Measurements from ENCODE around the gene GDI1. TPM values are rescaled to one million over a fixed set of nuclear protein-coding genes. Genes with fewer than 3 reads are reported as not detected.

Gene GDI1
- total and polyA plus RNA-seq, 2 of the 8 experiments (the other 6 are each of a cell fraction or from before 2014, with no cell fraction given): 83.1 to 136 TPM

DNA sequence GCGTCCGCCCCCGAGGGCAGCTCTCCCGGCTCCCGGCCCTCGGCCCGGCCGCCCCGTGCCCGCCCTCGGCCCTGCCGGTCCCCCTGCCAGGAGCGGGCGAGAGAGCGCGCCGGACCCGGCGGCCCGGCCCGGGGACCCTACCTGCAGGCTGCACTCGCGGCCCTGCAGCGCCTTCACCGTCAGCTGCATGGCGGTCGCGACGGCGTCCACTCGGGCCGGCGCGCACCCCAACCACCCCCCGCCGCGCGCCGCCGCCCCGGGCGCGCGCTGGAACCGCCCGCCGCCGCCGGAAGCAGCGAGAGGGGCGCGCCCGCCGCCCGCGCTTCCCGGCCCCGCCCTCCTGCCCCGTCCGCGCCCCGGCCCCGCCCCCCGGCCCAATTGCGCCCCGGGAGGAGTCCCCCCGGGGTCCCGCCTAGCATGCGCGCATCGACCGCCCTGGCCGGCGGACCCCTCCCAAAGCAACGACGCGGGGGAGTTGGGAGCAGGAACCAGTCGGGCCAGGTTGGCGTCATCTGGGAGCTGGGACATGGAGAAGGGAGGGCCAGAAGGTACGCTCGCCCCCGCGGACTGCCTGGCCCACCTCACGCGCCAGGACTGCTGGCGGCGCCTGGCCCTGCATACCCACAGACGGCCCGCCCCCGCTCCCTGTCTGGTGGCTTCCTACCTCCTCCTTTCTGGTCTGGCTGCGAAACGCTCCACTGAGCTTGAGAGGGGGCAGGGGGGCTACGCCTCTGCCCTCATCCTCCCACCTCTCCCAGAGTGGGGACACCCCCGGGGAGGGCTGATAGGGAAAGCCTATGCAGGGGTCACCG lies 49.6 kb downstream of the GDI1 start, which contains the start of gene UBL4A:
UBL4A (minus strand) TSS at position 220 of the 812 bp plus-strand sequence; CDS start at position 189, 31 bp downstream.
- Histone ChIP-seq H2AFZ (ENCODE audit: low read length) (no peak within 1 kb of the TSS), H3K14ac (ENCODE audit: insufficient read length) (no peak within 1 kb of the TSS), H3K27me3 (replicated peaks in 1 of 4; ENCODE audit: control insufficient read depth in 3 of 4, extremely low read depth in 1 of 4, insufficient read depth in 3 of 4, low read length in 3 of 4) (no peaks in the 10 kb centered on the region; a peak in 1 of 7 replicates), H2AK5ac (ENCODE audit: low read depth, low read length) (no peak within 1 kb of the TSS), H3K23me2 (ENCODE audit: low read depth, low read length) (no peaks in the 10 kb centered on the region; the same call in 1 of the 2 replicates), H3K79me2 (ENCODE audit: control insufficient read depth in 1 of 2, insufficient read depth in 2 of 2, low read length in 2 of 2) (no peaks in the 10 kb centered on the region), H3K4me1 (replicated peaks in 1 of 4; ENCODE audit: control insufficient read depth in 3 of 4, insufficient read depth in 4 of 4, low read length in 3 of 4) (peaks cover 0 to 12% (median 3%) of the 10 kb centered on the region in 4 experiments; a peak in 4 of 7 replicates), H3K4me3 (ENCODE audit: extremely low read depth in 1 of 4, insufficient read depth in 2 of 4, low read depth in 3 of 4, low read length in 4 of 4) (peak within 1 kb of the TSS; percentile 37 to 81 (median 58)), H3K18ac (ENCODE audit: extremely low read depth, low read length) (no peak within 1 kb of the TSS; the same call in 1 of the 2 replicates), H2BK5ac (ENCODE audit: low read depth, low read length) (no peak within 1 kb of the TSS), H2BK120ac (replicated peaks; ENCODE audit: low read depth, low read length) (no peak within 1 kb of the TSS), H4K20me1 (replicated peaks in 1 of 2; ENCODE audit: control insufficient read depth in 1 of 2, insufficient read depth in 2 of 2, low read length in 2 of 2) (peaks cover 1 to 2% of the 10 kb centered on the region in 2 experiments), H3K9ac (replicated peaks in 1 of 4; ENCODE audit: extremely low read depth in 1 of 4, low read depth in 3 of 4, low read length in 3 of 4) (peak within 1 kb of the TSS; percentile 9 to 47 (median 27); a peak in 5 of 7 replicates), H3K27ac (ENCODE audit: low read depth, low read length) (no peak within 1 kb of the TSS), H3K9me3 (ENCODE audit: insufficient read depth in 2 of 2, low read depth in 1 of 2, low read length in 1 of 2) (no peaks in the 10 kb centered on the region), H2BK20ac (ENCODE audit: low read length) (no peak within 1 kb of the TSS), H3K4ac (replicated peaks; ENCODE audit: insufficient read length, low read depth, low read length) (peak within 1 kb of the TSS; percentile 38), H3K56ac (replicated peaks; ENCODE audit: insufficient read length, low read depth, low read length) (peak within 1 kb of the TSS; percentile 46), H3K23ac (ENCODE audit: insufficient read length) (no peak within 1 kb of the TSS), H3K4me2 (ENCODE audit: insufficient read depth in 1 of 2, low read depth in 2 of 2, low read length in 2 of 2) (peak within 1 kb of the TSS; percentile 68), H3K79me1 (ENCODE audit: low read depth, low read length) (no peaks in the 10 kb centered on the region), H4K5ac (ENCODE audit: insufficient read length, low read depth, low read length) (peak within 1 kb of the TSS; percentile 66), H2BK12ac (ENCODE audit: low read depth, low read length) (no peak within 1 kb of the TSS), H4K91ac (replicated peaks; ENCODE audit: insufficient read length, low read length) (no peak within 1 kb of the TSS), H3K36me3 (ENCODE audit: control insufficient read depth in 2 of 4, insufficient read depth in 4 of 4, low read length in 3 of 4) (peaks cover 0 to 13% (median 0%) of the 10 kb centered on the region in 4 experiments; a peak in 2 of 8 replicates), H2BK15ac (ENCODE audit: low read length) (no peak within 1 kb of the TSS), H4K8ac (ENCODE audit: extremely low read depth, insufficient read depth, low read length) (no peak within 1 kb of the TSS; the same call in none of the 2 replicates)
- POLR2A ChIA-PET (ENCODE audit: partially characterized antibody): interaction anchor here (0.9 to 2.3 kb wide), 9 partner anchors 10 to 116 kb away, joined by 4 to 8 read pairs (median 5); partner anchors contain the start of gene RPL10
- WGBS, 2 experiments (ENCODE audit: extremely low coverage in 1 of 2, insufficient coverage in 1 of 2, insufficient read length in 1 of 2, insufficient replicate concordance in 2 of 2, low coverage in 1 of 2, low lambda C conversion rate in 2 of 2, missing lambda C conversion rate in 1 of 2): 83% methylated on average over 3 of the region's 95 CpGs; no CpG with 5 or more reads in 1 of the 2 experiments
- DNase-seq (ENCODE audit: low read depth in 1 of 2, low spot score in 2 of 2) (peak in 1 of 2 experiments; percentile 55), FAIRE-seq (no peak)
- TF ChIP-seq TBP (IDR thresholded peaks at IDR 0.05; ENCODE audit: low read depth, low read length): no peak
- TF ChIP-seq PHF8 (conservative IDR thresholded peaks at IDR 0.05; ENCODE audit: low read depth, low read length): 0 out of 2 replicates have a peak, but pooled peaks have one; percentile 46
- CTCF ChIA-PET (ENCODE audit: partially characterized antibody): interaction anchor here (0.9 to 2.3 kb wide), 2 partner anchors 41 to 61 kb away, joined by 3 to 5 read pairs; no protein-coding TSS in a partner anchor

All from H1 (cell line).